ENCODE measurements around the gene PJVK.

Gene PJVK

DNA sequence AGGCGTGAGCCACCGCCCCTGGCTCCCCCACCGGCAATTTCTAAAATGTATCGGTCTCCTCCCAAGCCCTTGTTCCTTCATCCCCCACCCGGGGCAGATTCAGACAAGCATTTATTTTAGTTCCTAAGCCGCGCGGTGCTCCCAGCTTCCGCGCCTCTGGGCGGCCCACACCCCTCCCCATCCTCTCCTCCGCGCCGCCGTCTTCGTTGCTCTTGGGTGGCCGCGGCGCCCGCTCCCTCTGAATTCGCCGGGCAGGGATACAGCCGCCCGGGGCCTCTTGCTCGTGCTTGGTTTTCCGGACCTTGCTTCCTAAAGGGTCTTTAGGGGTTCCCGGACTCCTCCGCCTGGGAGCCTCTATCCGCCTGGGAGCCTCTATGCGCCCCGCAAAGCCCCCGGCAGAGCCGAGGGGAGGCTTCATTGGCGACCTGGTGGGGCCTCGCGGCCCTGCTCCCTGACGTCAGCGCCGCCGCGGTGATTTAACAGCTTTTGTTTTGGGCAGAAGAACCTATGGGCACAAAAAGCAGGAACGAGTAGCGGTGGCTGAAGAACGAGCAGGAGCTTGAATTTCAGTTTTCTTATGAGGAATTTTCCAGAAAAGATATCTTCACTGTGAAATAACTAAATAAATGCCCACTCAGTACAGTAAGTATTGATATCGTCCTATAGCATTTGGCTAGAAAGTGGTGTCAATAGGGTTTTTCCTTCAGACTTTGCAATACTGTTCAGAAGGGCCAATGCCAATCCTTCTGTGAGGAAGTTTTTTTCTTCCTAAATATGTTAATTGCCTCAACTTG lies 37.5 kb upstream of the PJVK start:
- H3K4me3 ChIP-seq (ENCODE audit: control insufficient read depth, low read depth, low read length), result peak overlapping the region; percentile 68
- TF ChIP-seq, protein P1, sequence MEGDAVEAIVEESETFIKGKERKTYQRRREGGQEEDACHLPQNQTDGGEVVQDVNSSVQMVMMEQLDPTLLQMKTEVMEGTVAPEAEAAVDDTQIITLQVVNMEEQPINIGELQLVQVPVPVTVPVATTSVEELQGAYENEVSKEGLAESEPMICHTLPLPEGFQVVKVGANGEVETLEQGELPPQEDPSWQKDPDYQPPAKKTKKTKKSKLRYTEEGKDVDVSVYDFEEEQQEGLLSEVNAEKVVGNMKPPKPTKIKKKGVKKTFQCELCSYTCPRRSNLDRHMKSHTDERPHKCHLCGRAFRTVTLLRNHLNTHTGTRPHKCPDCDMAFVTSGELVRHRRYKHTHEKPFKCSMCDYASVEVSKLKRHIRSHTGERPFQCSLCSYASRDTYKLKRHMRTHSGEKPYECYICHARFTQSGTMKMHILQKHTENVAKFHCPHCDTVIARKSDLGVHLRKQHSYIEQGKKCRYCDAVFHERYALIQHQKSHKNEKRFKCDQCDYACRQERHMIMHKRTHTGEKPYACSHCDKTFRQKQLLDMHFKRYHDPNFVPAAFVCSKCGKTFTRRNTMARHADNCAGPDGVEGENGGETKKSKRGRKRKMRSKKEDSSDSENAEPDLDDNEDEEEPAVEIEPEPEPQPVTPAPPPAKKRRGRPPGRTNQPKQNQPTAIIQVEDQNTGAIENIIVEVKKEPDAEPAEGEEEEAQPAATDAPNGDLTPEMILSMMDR (IDR thresholded peaks at IDR 0.05; ENCODE audit: control insufficient read depth, insufficient read depth, low read depth, low read length, missing control alignments), result no peak
- no peak for DNase-seq (ENCODE audit: low read depth)

DNA sequence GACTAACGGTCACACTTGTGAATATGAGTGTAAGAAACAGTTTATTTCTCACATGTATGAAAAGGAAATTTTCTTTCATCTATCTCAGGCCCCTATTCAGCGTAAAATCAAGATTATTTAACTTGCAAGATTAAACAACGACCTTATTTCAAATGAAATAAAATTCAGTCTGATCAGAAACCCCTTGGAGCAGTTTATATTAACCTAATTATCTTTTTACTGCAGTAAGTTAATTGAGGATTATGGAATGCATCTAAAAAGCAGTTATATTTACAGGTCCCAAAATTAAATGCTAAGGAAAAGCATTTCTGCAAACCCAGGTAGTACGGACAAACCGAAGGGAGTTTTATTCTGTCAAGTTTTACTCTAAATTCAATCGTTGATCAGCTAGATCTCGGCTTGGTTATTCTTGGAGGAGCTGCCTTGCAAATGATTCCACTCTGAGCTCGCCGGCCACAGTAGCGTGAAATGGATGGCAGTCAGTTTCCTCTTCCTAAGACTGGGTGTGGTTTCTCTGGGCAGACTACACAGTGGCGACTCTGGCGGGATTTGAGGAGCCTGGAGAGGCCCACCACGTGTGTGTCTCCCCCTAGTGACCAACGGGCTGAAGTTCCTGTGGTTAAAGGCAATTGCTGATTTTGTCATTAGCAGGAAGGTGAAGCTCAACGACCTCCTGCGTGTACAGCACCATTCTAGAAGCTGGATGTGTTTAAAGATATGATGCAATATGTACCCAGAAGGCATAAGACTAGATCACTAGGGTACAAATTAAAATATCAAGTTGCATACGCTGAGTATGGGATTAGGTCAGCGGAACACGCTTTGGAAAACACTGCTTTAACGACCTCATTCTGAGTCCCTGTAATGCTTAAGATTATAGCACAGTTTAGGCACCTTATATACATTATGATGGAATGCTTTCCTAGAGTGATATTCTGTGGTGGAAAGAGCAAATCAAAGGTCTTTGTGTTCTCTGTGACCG lies 36.6 kb upstream of the PJVK start:
- H3K4me3 ChIP-seq (ENCODE audit: control insufficient read depth, low read depth, low read length), result peak overlapping the region; percentile 68
- TF ChIP-seq, protein P1 (IDR thresholded peaks at IDR 0.05; ENCODE audit: control insufficient read depth, insufficient read depth, low read depth, low read length, missing control alignments), result peak; percentile 92
- peak; percentile 88 for DNase-seq (ENCODE audit: low read depth)

DNA sequence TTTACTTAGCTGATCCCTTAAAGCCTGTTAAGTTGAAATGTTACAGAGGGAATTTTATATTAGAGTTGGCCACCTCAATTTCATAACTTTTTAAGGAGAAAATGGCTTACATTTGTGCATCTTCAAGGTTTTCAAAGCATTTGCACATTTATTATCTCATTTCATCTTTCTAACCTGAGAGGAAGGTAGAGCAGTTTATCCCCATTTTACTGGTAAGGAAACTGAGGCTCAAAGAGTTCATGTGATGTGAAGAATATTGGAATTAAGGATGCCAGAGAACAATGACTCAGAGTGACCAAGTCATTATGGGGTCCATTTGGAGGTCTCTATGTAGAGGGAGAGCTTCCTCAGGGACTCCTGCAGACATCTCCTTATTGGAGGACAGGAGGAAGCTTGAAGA lies 35.2 kb upstream of the PJVK start:
- TF ChIP-seq, protein P1 (IDR thresholded peaks at IDR 0.05; ENCODE audit: control insufficient read depth, insufficient read depth, low read depth, low read length, missing control alignments), result no peak
- no peak for DNase-seq (ENCODE audit: low read depth)
- H3K4me3 ChIP-seq (ENCODE audit: control insufficient read depth, low read depth, low read length), result no peak overlapping the region

DNA sequence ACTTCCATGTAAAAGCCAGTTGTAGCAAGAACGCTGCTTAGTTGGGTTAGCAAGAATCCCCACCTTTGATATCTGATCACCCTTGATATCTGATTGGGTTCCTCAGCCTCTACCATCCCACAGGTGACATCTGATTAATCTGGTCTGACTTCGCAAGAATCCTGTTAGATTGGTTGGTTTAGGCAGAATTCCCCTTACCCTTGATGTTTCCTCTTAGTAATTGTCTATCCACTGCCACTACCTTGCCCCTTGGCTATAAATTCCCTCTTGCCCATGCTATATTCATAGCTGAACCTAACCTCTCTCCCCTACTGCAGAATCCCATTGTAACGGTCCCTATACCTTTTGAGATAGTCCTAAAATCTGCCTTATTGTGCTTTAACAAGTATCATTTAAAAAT lies 33.3 kb upstream of the PJVK start:
- H3K4me3 ChIP-seq (ENCODE audit: control insufficient read depth, low read depth, low read length), result no peak overlapping the region
- TF ChIP-seq, protein P1 (IDR thresholded peaks at IDR 0.05; ENCODE audit: control insufficient read depth, insufficient read depth, low read depth, low read length, missing control alignments), result no peak
- DNase-seq (ENCODE audit: low read depth), result no peak

DNA sequence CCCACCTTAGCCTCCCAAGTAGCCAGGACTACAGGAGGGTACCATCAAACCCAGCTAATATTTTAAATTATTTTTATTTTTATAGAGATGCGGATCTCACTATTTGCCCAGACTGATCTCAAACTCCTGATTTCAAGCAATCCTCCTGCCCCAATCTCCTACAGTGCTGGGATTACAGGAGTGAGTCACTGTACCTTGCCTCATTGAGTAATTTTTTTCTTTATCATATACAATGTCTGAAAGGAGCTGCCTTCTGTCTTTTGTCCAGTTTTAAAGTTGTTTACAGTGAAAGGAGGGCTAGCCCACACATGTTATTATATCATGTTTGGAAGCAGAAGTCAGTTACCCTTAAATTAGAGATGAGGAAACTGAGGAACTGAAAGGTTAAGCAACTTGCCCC lies 32.8 kb upstream of the PJVK start:
- no peak overlapping the region for H3K4me3 ChIP-seq (ENCODE audit: control insufficient read depth, low read depth, low read length)
- no peak for DNase-seq (ENCODE audit: low read depth)
- TF ChIP-seq, protein P1 (IDR thresholded peaks at IDR 0.05; ENCODE audit: control insufficient read depth, insufficient read depth, low read depth, low read length, missing control alignments), result no peak

DNA sequence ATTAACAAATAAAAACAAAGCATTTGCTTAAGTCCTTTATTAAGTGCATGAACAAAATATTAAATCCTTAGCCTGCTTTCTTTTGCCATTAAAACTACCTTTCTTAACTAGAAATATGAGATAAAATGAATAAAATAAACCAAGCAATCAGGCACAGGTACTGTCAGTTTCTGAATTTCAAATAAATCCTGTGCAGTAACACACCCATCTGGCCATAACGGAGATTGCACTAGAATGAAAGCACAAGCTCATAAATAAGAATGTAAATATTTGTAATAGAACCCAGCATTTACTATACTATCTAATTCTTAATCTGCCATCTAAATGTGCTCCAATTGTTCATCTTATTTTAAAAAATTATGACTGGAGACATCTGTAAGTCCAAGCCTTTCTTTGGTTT lies 32.1 kb upstream of the PJVK start:
- DNase-seq (ENCODE audit: low read depth), result no peak

More for the DNA sequence above, 32.1 kb upstream of the PJVK start:
- TF ChIP-seq, protein P1 (IDR thresholded peaks at IDR 0.05; ENCODE audit: control insufficient read depth, insufficient read depth, low read depth, low read length, missing control alignments), result peak; percentile 33
- no peak overlapping the region for H3K4me3 ChIP-seq (ENCODE audit: control insufficient read depth, low read depth, low read length)

All from AG09309 (cell line).